Activated naive CD4-positive, alpha-beta T cell treated with Interleukin-2 at 50 U/mL for 16 hours (primary cell): ENCODE measurements around the gene NFATC2.
A peak's percentile ranks its signal among the peaks of the same experiment; 100 is the strongest.
"Not testable (repeated sequence)": the region's sequence is repeated elsewhere in the genome, so short reads cannot be mapped to it uniquely, and the experiment has no call there.

ENCODE experiments used
- DNase-seq: peaks from one replicate; pipeline ENCODE4 v3.0.0-alpha.2; 2020

NFATC2 gene

DNA sequence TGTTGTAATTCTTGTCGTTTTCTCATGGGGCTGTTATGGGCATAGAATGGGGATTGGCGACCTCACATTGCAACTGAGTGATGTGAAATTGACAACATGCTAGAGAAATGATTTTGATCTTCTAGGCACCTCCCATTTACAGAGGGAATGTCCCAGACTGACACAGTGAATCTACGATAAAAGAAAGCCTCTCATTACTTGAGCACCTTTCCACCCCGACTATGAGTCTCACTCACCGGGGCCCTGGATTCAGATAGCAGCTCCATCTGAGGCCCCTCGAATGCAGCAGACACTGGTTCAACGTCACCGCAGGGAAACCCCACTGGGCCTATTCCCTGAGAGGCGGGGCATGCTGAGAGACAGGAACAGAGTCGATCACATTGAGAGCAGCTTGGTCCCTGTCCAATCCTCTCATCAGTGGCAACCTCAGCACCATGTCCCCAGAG is 49.1 kb downstream of the NFATC2 start:
- peak; percentile 48 for DNase-seq

- DNase-seq = no peak
These were observed 50.1 kb downstream of the NFATC2 start for GRCh38 chr20:51492167-51493092.

DNA sequence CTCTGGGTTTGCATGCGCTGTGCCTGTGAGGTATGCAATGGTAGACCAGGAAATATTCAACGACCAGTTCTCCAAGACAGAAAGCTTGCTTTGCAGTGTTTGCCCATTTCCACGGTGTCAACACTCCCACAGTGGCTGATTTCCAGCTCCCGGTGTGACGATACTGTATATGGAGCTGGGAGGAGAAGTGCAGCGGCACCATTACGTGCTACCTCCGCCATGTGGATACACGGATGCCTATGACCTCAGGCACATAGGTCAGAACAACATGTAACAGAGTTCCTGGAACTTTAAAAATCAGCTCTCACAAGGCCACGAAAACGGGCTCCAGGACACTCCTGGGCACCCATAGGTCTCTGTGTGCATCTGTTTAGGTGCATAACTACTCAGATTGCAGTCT is 51.1 kb downstream of the NFATC2 start:
- DNase-seq = no peak

DNA sequence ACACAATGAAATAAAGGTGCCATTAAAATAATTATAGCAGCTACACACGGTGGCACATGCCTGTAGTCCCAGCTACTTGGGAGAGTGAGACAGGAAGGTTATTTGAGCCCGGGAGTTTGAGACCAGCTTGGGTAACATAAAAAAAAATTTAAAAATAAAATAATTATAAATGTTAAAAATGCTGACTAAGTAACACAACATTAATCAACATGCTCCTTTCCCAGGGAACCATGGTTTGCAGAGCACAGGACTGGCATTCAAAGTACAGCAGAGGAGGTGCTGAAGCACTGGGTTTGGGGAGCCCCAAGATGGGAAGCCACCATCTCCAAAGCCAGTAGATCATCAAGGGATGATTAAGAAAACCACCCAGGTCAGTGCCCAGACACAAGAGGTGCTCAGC is 51.9 kb downstream of the NFATC2 start:
- DNase-seq = no peak

GRCh38 chr20:51489611-51490010 is 52.9 kb downstream of the NFATC2 start:
- DNase-seq = no peak

DNA sequence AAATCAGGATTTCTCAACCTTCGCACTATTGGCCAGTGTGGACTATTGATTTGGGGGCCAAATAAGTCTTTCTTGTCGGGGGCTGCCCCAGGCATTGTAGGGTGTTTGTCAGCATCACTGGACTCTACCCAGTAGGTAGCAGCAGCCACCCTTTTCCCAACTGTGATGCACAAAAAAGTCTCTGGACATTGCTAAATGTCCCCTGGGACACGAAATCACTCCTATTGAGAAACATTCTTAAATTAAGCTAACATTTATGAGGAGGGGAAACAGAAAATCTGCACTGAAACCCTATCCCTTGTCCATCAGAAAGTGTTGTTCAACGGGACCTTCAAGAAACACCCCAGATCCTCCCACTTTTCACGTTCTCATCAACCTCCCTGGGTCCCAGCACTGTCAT is 54.2 kb downstream of the NFATC2 start:
- no peak for DNase-seq

- DNase-seq = no peak
These were observed 54.8 kb downstream of the NFATC2 start for GRCh38 chr20:51487565-51488268.

GRCh38 chr20:51487076-51487475 is 55.4 kb downstream of the NFATC2 start:
- no peak for DNase-seq

DNA sequence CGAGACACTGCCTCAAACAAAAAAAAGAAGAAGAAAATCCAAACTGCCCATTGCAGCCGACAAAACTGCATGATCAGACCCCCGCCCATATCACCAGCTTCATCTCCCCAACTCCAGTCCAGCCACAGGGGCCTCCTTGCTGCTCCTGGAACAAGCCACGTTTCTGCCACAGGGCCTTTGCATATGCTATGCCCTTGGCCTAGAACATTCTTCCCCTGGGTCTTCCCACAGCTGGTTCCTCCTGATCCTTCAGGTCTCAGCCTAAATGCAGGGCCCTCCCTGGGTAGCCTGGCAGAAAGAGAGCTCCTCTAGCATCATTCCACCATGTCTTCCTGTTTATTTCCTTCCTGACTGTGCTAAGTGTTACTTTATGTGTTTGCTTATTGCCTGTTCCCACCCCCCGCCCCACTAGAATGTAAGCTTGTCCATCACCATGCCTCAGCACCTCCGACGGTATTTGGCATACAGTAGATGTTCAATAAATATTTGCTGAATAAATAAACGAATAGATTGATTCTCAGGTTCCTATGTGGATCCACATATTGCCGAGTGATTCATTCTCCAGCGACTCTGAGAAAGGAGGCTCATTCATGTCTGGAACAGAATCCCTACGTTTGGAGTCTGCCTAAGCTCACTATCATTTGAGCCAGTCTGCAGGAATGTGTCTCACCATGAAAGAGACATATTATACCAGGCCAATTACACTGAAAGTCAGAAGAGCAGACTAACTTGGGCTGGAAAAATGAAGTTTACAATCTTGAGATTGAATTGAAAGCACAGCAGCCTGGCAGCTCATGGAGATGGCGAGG is 56.1 kb downstream of the NFATC2 start:
- DNase-seq = no peak

DNA sequence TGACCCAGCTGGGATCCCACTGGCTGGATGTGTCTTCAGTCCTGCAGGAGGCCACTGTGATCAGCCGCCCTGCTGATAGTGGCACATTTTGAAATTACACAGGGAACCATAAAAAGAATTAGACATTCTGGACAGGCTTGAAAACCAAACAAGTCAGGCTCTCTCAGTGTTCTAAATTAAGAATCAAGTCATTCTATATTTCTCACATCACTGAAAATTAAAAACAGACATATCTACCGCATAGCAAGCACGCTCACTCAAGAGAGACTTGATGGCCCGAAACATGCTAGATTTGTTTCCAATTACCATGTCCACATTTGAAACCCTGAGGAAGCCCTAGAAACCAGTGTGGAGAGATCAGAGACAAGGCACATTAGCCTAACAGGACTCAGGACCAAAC is 57.7 kb downstream of the NFATC2 start:
- no peak for DNase-seq

DNA sequence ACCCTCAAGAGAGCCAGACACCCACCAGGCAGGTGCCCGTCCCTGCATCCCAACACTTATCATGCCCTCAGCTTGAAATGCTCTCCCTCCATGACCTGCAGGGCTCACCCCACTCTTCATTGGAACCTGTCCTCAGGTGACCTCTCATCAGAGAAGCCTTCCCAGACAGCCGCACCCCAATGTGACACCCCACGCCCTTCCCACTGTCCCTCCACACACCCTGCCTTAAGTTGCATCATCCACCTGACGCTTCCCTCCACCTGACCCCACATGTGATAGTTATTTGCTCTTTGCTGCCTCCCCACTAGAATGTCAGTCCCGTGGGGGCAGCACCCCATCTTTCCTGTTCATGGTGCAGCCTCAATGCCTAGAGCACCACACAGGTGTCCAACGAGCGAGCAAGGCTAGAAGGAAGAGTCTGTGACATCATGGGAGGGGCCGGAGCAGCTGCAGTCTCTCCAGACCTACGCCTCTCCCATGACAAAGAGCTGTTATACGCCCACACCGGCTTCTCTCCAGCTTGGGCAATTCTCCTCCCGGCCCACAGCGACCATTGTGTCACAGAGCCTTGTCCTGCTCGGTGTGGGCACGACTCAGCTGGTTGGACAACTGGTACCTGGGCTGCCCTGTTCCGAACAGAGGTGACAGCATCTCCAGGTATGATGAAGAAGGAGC is 58.2 kb downstream of the NFATC2 start:
- no peak for DNase-seq

DNA sequence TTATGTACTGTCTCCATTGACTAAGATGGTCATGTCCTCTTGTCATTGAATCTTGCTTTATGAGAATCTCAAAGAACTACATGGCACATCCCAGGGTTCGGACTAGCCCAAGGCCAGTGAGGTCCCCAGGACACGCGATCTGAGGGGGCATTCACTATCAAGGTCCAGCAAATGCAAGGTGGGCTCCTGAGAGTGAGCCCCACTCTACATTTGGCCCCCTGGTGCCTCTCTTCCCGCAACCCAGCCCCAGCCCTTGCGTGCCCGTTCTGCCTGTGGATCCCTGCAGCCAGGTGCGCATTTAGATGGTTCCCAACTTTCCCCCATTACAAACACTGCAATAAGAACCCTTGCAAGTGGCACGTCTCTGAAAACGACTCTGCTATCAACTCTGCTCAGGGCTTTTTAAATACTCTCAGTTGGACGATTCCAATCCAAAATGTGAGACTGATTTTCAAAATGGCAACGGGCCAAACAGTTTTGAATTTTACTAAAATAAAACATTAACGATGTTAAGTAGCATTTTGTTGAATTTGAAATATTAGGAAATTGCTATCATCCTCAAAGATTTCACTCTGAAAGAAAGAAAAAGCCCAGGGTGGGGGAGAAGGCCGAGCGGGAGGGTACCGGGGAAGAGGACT is 59.6 kb downstream of the NFATC2 start:
- no peak for DNase-seq

GRCh38 chr20:51481341-51481914 is 61.1 kb downstream of the NFATC2 start:
- peak; percentile 59 for DNase-seq

DNA sequence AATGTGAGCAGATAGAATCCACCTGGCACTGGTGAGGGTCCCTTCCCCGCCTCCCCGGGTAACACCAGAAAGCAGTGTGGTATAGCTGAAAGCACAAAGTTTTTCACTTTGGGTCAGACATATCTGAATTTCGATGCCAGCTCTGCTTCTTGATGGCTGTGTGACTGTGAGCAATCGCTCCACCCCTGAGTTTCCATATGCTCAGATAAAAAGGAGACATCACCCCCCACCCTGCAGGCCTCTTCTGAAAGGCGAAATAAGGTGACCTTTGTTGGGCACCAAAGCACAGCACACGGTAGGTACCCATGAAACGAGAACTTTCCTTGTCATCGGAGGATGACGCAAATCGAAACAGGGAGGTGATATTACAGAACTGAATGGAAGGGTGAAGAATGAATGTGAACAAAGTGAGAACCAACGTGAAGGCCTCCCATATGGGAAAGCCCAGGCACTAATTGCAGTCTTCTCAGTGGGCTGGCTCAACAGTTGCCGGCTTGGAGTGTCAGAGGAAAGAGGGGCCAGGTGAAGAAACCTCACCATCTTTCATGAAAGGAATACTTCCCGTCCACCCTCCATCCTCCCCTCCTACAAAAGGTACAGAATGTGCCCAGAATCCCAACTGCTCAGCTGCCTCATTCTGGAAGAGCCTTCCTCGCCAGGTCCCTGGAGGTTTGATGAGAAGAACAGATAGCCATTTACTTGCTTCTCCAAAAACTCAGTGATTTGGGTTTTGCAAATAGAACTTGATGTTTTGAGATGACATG is 61.8 kb downstream of the NFATC2 start:
- peak; percentile 80 for DNase-seq

- not testable (repeated sequence) for DNase-seq
These were observed 66.4 kb downstream of the NFATC2 start for GRCh38 chr20:51476106-51476505.

- no peak for DNase-seq
These were observed 68.7 kb downstream of the NFATC2 start for GRCh38 chr20:51473771-51474170.

- no peak for DNase-seq
These were observed 69.3 kb downstream of the NFATC2 start for GRCh38 chr20:51473256-51473655.

DNA sequence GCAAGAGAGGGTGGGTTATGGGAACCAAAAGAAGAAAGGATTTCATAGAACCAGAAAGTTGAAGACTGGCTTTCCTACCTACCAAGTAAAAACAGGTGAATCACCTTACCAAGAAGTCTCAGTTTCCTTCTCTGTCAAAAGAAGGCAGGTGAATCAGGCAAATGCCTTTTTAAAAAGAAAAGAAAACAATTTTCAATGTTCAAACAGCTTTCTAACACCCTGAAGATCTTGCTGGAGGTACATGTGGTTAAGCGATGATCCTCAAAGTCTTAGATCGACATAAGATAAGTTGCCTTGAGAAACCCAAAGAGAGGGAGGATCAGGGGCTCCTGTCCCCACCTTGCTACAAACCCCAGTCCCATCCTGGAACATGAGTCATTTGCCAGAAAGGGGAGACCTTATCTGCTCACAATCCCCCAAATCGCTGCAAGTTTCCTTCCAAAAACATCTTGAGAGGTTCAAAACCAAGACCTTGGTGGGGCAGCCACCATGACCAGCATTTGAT is 71.6 kb downstream of the NFATC2 start:
- DNase-seq = peak; percentile 27

- no peak for DNase-seq
These were observed 72.1 kb downstream of the NFATC2 start for GRCh38 chr20:51470499-51470820.

DNA sequence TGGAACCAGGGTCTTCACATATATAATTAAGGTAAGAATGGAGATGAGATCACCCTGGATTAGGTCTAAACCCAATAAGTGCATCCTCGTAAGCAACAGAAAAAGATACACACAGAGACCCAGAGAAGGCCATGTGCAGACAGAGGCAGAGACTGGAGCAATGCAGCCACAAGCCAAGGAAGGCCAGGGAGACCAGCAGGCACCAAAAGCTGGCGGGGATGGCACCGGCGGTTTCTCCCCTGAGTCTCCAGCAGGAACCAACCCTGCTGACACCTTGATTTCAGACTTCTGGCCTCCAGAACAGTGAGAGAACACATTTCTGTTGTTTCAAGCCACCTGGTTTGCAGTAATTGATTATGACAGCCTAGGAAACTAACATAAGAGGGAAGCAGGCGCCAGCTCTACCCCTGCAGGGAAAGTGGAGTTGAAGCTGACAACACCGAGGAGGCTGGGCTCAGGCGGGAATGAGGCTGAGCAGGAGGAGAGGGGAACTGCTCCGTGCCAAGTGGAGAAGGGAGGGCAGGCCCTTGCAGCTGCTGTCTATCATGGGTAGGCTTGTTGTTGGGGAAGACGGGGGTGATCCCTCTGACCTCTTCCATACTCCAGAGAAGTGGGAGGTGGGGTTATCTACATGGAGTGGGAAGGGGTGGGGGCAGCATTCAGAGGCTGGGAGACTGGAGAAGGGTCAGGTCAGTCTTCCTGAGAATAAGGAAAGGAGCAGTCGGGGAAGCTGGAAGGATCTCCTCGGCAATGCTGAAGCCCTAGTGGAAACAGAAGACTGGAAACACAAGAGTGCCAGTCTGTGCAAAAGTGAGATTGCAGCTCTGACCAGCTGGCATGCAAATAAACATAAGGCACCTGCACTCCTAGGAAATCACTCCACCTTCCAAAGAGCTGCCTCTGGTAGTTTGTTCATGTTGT is 72.7 kb downstream of the NFATC2 start:
- no peak for DNase-seq
